Measurements from ENCODE around the gene STOX2. TPM values are rescaled to one million over a fixed set of nuclear protein-coding genes. Genes with fewer than 3 reads are reported as not detected.

Gene STOX2
- total and polyA plus RNA-seq, 10 of the 15 experiments (the other 5 are each of a cell fraction or from before 2014, with no cell fraction given), result 0.01 to 1.2 (median 0.18) TPM; not detected in 4

- TF ChIP-seq NKRF (conservative IDR thresholded peaks at IDR 0.05), result no peak
Measured at GRCh38 chr4:183870997-183871396, 34.1 kb upstream of the STOX2 start (continued).

GRCh38 chr4:183871581-183871980 lies 33.5 kb upstream of the STOX2 start:
- RAD21 ChIA-PET (ENCODE audit: unreplicated experiment), result no interaction called here
- SMC1A ChIA-PET (ENCODE audit: uncharacterized antibody, unreplicated experiment), result no interaction called here
- FAIRE-seq, result no peak

GRCh38 chr4:183872531-183872930 lies 32.6 kb upstream of the STOX2 start:
- Histone ChIP-seq H3K9ac (ENCODE audit: control insufficient read depth, insufficient read depth, low read length) (no peak overlapping the region), H3K79me2 (ENCODE audit: control insufficient read depth, insufficient read depth, low read length) (no peaks in the 10 kb centered on the region), H3K4me2 (ENCODE audit: control insufficient read depth, insufficient read depth) (no peak overlapping the region), H2AFZ (ENCODE audit: control insufficient read depth, low read depth, low read length) (no peak overlapping the region), H3K9me3 (replicated peaks; ENCODE audit: control insufficient read depth, insufficient read depth, low read length) (no peaks in the 10 kb centered on the region), H3K27me3 (replicated peaks in 1 of 2; ENCODE audit: control insufficient read depth in 2 of 2, insufficient read depth in 2 of 2, low read length in 1 of 2) (peaks cover 0 to 4% of the 10 kb centered on the region in 2 experiments; a peak in 2 of 4 replicates), H4K20me1 (ENCODE audit: control insufficient read depth, insufficient read depth) (no peaks in the 10 kb centered on the region), H3K36me3 (ENCODE audit: control insufficient read depth in 2 of 2, insufficient read depth in 2 of 2, low read length in 1 of 2) (no peaks in the 10 kb centered on the region), H3K27ac (ENCODE audit: control insufficient read depth, insufficient read depth) (no peak overlapping the region), H3K4me1 (ENCODE audit: control insufficient read depth, insufficient read depth, low read length) (no peaks in the 10 kb centered on the region), H3K4me3 (no peak overlapping the region)
- ChIA-PET RAD21 (ENCODE audit: unreplicated experiment) (no interaction called here), SMC1A (ENCODE audit: uncharacterized antibody, unreplicated experiment) (interaction anchor here (1.3 kb wide), 1 partner anchor 12 kb away, joined by 3 read pairs; no protein-coding TSS in a partner anchor), POLR2A (no interaction called here), CTCF (no interaction called here)
- intact Hi-C loops (cut with micrococcal nuclease; ENCODE audit: unreplicated experiment) (no loop called here), in situ Hi-C loops (cut with MboI) (no loop called here)
- DNase-seq (ENCODE audit: low read depth, low spot score), result no peak
- FAIRE-seq, result no peak
- no peak for ATAC-seq
- BruUV-seq (replicated peaks), result no TSS peak
- no peak for TF ChIP-seq CREM (IDR thresholded peaks at IDR 0.05; ENCODE audit: low read depth)
- no peak for TF ChIP-seq BMI1 (IDR thresholded peaks at IDR 0.05; ENCODE audit: borderline replicate concordance)
- TF ChIP-seq CBX3 (IDR thresholded peaks at IDR 0.05; ENCODE audit: borderline replicate concordance, low read depth), result no peak
- no peak for TF ChIP-seq FOXM1 (IDR thresholded peaks at IDR 0.05; ENCODE audit: low read depth, low read length)
- TF ChIP-seq ZBTB11 (CRISPR knock-in tag; IDR thresholded peaks at IDR 0.05), result no peak
- TF ChIP-seq POLR2AphosphoS2 (IDR thresholded peaks at IDR 0.05; ENCODE audit: low read depth, low read length), result no peak
- no peak for TF ChIP-seq WRNIP1 (IDR thresholded peaks at IDR 0.05; ENCODE audit: borderline replicate concordance, low read depth, low read length)
- TF ChIP-seq CBFB (IDR thresholded peaks at IDR 0.05; ENCODE audit: low read depth), result no peak
- 33% methylated on average over 5 of the region's 5 CpGs for WGBS (ENCODE audit: insufficient coverage, insufficient replicate concordance, low lambda C conversion rate, missing lambda C conversion rate)

More at GRCh38 chr4:183871581-183871980, 33.5 kb upstream of the STOX2 start:
- no peak overlapping the region for H3K4me2 ChIP-seq (ENCODE audit: control insufficient read depth, insufficient read depth)
- H3K4me1 ChIP-seq (ENCODE audit: control insufficient read depth, insufficient read depth, low read length), result no peaks in the 10 kb centered on the region
- H3K9me3 ChIP-seq (replicated peaks; ENCODE audit: control insufficient read depth, insufficient read depth, low read length), result no peaks in the 10 kb centered on the region
- H3K27ac ChIP-seq (ENCODE audit: control insufficient read depth, insufficient read depth), result no peak overlapping the region
- BruUV-seq (replicated peaks), result no TSS peak
- DNase-seq (ENCODE audit: low read depth, low spot score) (no peak), ATAC-seq (no peak)
- ChIA-PET CTCF (no interaction called here), POLR2A (no interaction called here)
- no peaks in the 10 kb centered on the region for H3K36me3 ChIP-seq (ENCODE audit: control insufficient read depth in 2 of 2, insufficient read depth in 2 of 2, low read length in 1 of 2)
- no peak overlapping the region for H3K4me3 ChIP-seq
- intact Hi-C loops (cut with micrococcal nuclease; ENCODE audit: unreplicated experiment) (no loop called here), in situ Hi-C loops (cut with MboI) (no loop called here)
- no peaks in the 10 kb centered on the region for H3K79me2 ChIP-seq (ENCODE audit: control insufficient read depth, insufficient read depth, low read length)
- H3K27me3 ChIP-seq (replicated peaks in 1 of 2; ENCODE audit: control insufficient read depth in 2 of 2, insufficient read depth in 2 of 2, low read length in 1 of 2), result peaks cover 0 to 4% of the 10 kb centered on the region in 2 experiments; a peak in 2 of 4 replicates
- TF ChIP-seq EP300 (IDR thresholded peaks at IDR 0.05; ENCODE audit: borderline replicate concordance in 1 of 2, control insufficient read depth in 1 of 2, low read depth in 2 of 2, low read length in 2 of 2), result no peak
- no peak for TF ChIP-seq RB1 (IDR thresholded peaks at IDR 0.05; ENCODE audit: borderline replicate concordance)
- TF ChIP-seq TAF1 (IDR thresholded peaks at IDR 0.05; ENCODE audit: borderline replicate concordance, low read depth, low read length), result no peak
- H3K9ac ChIP-seq (ENCODE audit: control insufficient read depth, insufficient read depth, low read length), result no peak overlapping the region
- WGBS (ENCODE audit: insufficient coverage, insufficient replicate concordance, low lambda C conversion rate, missing lambda C conversion rate), result 59% methylated on average over 4 of the region's 4 CpGs
- no peaks in the 10 kb centered on the region for H4K20me1 ChIP-seq (ENCODE audit: control insufficient read depth, insufficient read depth)
- no peak overlapping the region for H2AFZ ChIP-seq (ENCODE audit: control insufficient read depth, low read depth, low read length)

All from GM12878 (cell line).